Dedifferentiated amniotic fluid mesenchymal stem cell (primary cell): ENCODE measurements around the gene ENTR1.
"Not testable (repeated sequence)": the region's sequence is repeated elsewhere in the genome, so short reads cannot be mapped to it uniquely, and the experiment has no call there.

Experiments
- DNase-seq: peaks from one replicate; pipeline ENCODE4 v3.0.0-alpha.2; 2016; ENCODE audit errors: extremely low spot score

The ENTR1 gene

GRCh38 chr9:136419092-136419420 lies 8.6 kb upstream of the ENTR1 start:
- DNase-seq = no peak

GRCh38 chr9:136418182-136419091 lies 8.0 kb upstream of the ENTR1 start:
- no peak for DNase-seq

GRCh38 chr9:136416914-136417313 lies 6.5 kb upstream of the ENTR1 start:
- no peak for DNase-seq

GRCh38 chr9:136416427-136416826 lies 6.0 kb upstream of the ENTR1 start:
- DNase-seq = no peak

GRCh38 chr9:136412962-136413361 lies 2.5 kb upstream of the ENTR1 start:
- DNase-seq = no peak

GRCh38 chr9:136411378-136411777 lies 964 bp upstream of the ENTR1 start:
- no peak for DNase-seq

- no peak for DNase-seq
Measured at GRCh38 chr9:136409557-136410455, 608 bp downstream of the ENTR1 start.

- DNase-seq = no peak
Measured at GRCh38 chr9:136407911-136408310, 2.5 kb downstream of the ENTR1 start.

- DNase-seq = not testable (repeated sequence)
Measured at GRCh38 chr9:136407061-136407460, 3.4 kb downstream of the ENTR1 start.

- not testable (repeated sequence) for DNase-seq
Measured at GRCh38 chr9:136405904-136406303, 4.5 kb downstream of the ENTR1 start.

GRCh38 chr9:136405481-136405880 lies 4.9 kb downstream of the ENTR1 start:
- DNase-seq = no peak

- no peak for DNase-seq
Measured at GRCh38 chr9:136404801-136405136, 5.6 kb downstream of the ENTR1 start.

- DNase-seq = no peak
Measured at GRCh38 chr9:136403915-136404800, 6.3 kb downstream of the ENTR1 start.

GRCh38 chr9:136403538-136403914 lies 6.9 kb downstream of the ENTR1 start:
- no peak for DNase-seq

GRCh38 chr9:136402067-136402466 lies 8.3 kb downstream of the ENTR1 start:
- DNase-seq = no peak

GRCh38 chr9:136401173-136401922 lies 9.1 kb downstream of the ENTR1 start:
- no peak for DNase-seq

GRCh38 chr9:136400038-136400834 lies 10.2 kb downstream of the ENTR1 start, which contains the start of gene SNAPC4:
Gene SNAPC4 (minus strand): TSS chr9:136400170. CDS start chr9:136398428, 1,742 bp downstream.
- peak; percentile 75 for DNase-seq

GRCh38 chr9:136399176-136400037 lies 11.0 kb downstream of the ENTR1 start:
- DNase-seq = no peak

GRCh38 chr9:136398286-136398685 lies 12.1 kb downstream of the ENTR1 start:
- no peak for DNase-seq
